Measurements from ENCODE around the gene CCDC13. TPM values are rescaled to one million over a fixed set of nuclear protein-coding genes. Genes with fewer than 3 reads are reported as not detected.

The CCDC13 gene
- total and polyA plus RNA-seq, 2 experiments from 2014 or later, result 0.22 to 1.1 TPM

DNA sequence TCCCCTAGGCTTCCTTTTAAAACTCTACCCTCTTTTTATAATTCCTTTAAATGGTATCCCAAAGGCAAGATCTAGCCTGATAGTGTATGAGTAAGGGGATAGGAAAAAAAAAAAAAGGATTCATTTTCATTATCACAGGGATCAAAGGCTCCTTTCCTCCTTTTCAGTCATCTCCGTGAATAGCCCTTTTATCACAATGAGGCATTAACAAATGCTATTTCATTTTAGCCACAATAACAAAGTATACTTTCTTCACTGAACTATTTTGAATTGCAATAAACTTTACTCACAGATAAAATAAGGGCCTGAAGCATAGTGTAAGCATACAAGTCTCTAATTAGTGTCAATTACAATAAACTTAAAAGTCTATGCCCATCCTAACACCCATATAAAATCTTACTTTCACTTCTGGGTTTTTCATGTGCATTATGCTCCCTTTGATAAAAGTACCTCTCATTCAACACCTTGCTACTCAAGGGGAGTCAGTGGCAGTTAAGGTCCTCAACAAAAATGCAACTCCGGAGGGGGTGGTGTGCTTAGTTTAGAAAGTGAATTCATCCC is 22.6 kb upstream of the CCDC13 start:
- Histone ChIP-seq H3K9me2 (ENCODE audit: insufficient read depth) (no peaks in the 10 kb centered on the region), H3K9me3 (ENCODE audit: low read depth) (no peaks in the 10 kb centered on the region), H3K4me2 (ENCODE audit: unreplicated experiment) (no peak overlapping the region), H3K27ac (no peak overlapping the region), H3K4me3 (no peak overlapping the region), H3K36me3 (ENCODE audit: low read depth) (no peaks in the 10 kb centered on the region), H3K9ac (no peak overlapping the region), H2AFZ (no peak overlapping the region), H3K27me3 (replicated peaks; ENCODE audit: insufficient read depth) (no peaks in the 10 kb centered on the region), H4K20me1 (ENCODE audit: insufficient read depth) (no peaks in the 10 kb centered on the region), H3K79me2 (ENCODE audit: insufficient read depth) (peaks cover 61% of the 10 kb centered on the region), H3F3A (ENCODE audit: insufficient read depth) (no peaks in the 10 kb centered on the region), H3K4me1 (ENCODE audit: insufficient read depth) (no peaks in the 10 kb centered on the region)
- in situ Hi-C loops (cut with MboI), result no loop called here
- 94 to 99% methylated on average over 2 of the region's 2 CpGs for WGBS, 2 experiments (ENCODE audit: low coverage in 1 of 2, low lambda C conversion rate in 2 of 2, missing lambda C conversion rate in 2 of 2)
- TF ChIP-seq EZH2phosphoT487 (IDR thresholded peaks at IDR 0.05; ENCODE audit: insufficient read depth, low read depth) (no peak), EZH2 (IDR thresholded peaks at IDR 0.05; ENCODE audit: insufficient read depth, poor library complexity, severe bottlenecking) (no peak)
- DNase-seq, result no peak

DNA sequence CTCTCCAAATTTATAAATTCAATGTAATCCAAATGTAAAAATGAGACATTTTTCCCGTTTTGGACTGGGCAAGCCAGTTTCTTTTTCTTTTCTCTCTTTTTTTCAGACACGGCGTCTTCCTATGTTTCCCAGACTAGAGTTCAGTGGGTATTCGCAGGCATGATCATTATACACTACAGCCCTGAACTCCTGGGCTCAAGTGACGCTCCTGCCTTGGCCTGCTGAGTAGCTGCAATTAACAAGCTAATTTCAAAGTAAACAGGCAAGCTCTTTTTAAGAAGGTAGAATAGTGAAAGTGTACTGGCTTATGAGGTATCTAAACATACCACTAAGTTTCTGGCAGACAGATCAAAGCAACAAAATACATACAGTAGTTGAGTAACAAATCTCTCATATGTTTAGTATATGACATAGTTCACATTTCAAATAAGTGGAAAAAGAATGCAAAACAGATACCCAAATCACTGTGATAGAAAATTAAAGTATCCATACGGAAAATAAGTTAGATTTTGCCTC is 17.7 kb upstream of the CCDC13 start:
- H3K4me1 ChIP-seq (ENCODE audit: insufficient read depth), result no peaks in the 10 kb centered on the region
- no peaks in the 10 kb centered on the region for H4K20me1 ChIP-seq (ENCODE audit: insufficient read depth)
- DNase-seq, result no peak
- H3K79me2 ChIP-seq (ENCODE audit: insufficient read depth), result peaks cover 70% of the 10 kb centered on the region
- no peak for TF ChIP-seq EZH2 (IDR thresholded peaks at IDR 0.05; ENCODE audit: insufficient read depth, poor library complexity, severe bottlenecking)
- no peak for TF ChIP-seq EZH2phosphoT487 (IDR thresholded peaks at IDR 0.05; ENCODE audit: insufficient read depth, low read depth)
- no peaks in the 10 kb centered on the region for H3K9me3 ChIP-seq (ENCODE audit: low read depth)
- H3K36me3 ChIP-seq (ENCODE audit: low read depth), result peaks cover 15% of the 10 kb centered on the region
- no peaks in the 10 kb centered on the region for H3F3A ChIP-seq (ENCODE audit: insufficient read depth)
- H3K4me3 ChIP-seq, result no peak overlapping the region
- WGBS, 2 experiments (ENCODE audit: low coverage in 1 of 2, low lambda C conversion rate in 2 of 2, missing lambda C conversion rate in 2 of 2), result 68% methylated on average over 6 of the region's 6 CpGs
- no peak overlapping the region for H3K4me2 ChIP-seq (ENCODE audit: unreplicated experiment)
- H3K27ac ChIP-seq, result no peak overlapping the region
- H2AFZ ChIP-seq, result no peak overlapping the region
- no peak overlapping the region for H3K9ac ChIP-seq
- H3K27me3 ChIP-seq (replicated peaks; ENCODE audit: insufficient read depth), result no peaks in the 10 kb centered on the region
- in situ Hi-C loops (cut with MboI), result no loop called here
- no peaks in the 10 kb centered on the region for H3K9me2 ChIP-seq (ENCODE audit: insufficient read depth)

DNA sequence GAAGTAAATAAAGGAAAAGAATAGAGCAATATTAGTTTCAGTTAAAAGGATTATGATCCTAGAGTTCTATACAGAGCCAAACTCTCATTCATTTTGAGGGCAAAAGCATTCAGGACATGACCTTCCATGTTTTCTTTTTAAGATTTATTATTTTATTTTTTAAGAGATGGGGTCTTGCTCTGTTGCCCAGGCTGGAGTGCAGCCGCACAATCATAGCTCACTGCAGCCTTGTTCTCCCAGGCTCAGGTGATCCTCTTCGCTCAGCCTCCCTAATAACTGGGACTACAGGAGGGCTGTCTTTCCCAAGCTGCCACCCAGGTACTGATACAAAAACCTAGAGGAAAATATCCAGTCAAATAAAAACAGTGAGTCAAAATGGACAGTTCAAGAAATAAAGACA is 13.6 kb upstream of the CCDC13 start:
- in situ Hi-C loops (cut with MboI), result no loop called here
- no peak for DNase-seq
- H3F3A ChIP-seq (ENCODE audit: insufficient read depth), result peaks cover 12% of the 10 kb centered on the region; the same call in 1 of the 2 replicates
- peaks cover 43% of the 10 kb centered on the region for H3K79me2 ChIP-seq (ENCODE audit: insufficient read depth)
- H3K4me3 ChIP-seq, result no peak overlapping the region
- H3K27me3 ChIP-seq (replicated peaks; ENCODE audit: insufficient read depth), result no peaks in the 10 kb centered on the region
- no peak overlapping the region for H2AFZ ChIP-seq
- WGBS, 2 experiments (ENCODE audit: low coverage in 1 of 2, low lambda C conversion rate in 2 of 2, missing lambda C conversion rate in 2 of 2), result 99 to 100% methylated on average over 2 of the region's 2 CpGs
- peaks cover 29% of the 10 kb centered on the region for H3K36me3 ChIP-seq (ENCODE audit: low read depth)
- no peak overlapping the region for H3K27ac ChIP-seq
- no peak overlapping the region for H3K4me2 ChIP-seq (ENCODE audit: unreplicated experiment)
- H3K9ac ChIP-seq, result no peak overlapping the region
- TF ChIP-seq EZH2 (IDR thresholded peaks at IDR 0.05; ENCODE audit: insufficient read depth, poor library complexity, severe bottlenecking), result no peak
- no peak for TF ChIP-seq EZH2phosphoT487 (IDR thresholded peaks at IDR 0.05; ENCODE audit: insufficient read depth, low read depth)
- H3K4me1 ChIP-seq (ENCODE audit: insufficient read depth), result no peaks in the 10 kb centered on the region
- no peaks in the 10 kb centered on the region for H3K9me2 ChIP-seq (ENCODE audit: insufficient read depth)
- no peaks in the 10 kb centered on the region for H4K20me1 ChIP-seq (ENCODE audit: insufficient read depth)
- H3K9me3 ChIP-seq (ENCODE audit: low read depth), result no peaks in the 10 kb centered on the region

DNA sequence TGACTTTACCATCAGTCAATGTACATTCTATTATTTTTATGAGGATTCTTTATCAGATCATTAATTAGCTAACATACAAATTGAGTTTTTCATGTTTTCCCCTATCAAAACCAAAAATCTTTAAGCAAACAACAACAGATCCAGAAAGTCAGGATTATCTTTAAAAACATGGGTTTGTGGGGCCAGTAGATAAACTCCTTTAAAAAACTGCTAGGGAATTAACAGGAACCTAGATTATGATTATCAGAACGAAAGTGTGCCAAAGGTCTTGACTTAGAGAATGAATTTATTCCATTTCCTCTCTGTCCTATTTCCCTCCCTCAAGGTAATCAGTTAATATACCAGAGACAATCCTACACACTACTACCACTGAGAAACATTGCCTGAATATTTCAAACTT is 13.2 kb upstream of the CCDC13 start:
- Histone ChIP-seq H3K4me1 (ENCODE audit: insufficient read depth) (no peaks in the 10 kb centered on the region), H3K79me2 (ENCODE audit: insufficient read depth) (peaks cover 39% of the 10 kb centered on the region), H3K9me3 (ENCODE audit: low read depth) (no peaks in the 10 kb centered on the region), H3F3A (ENCODE audit: insufficient read depth) (peaks cover 12% of the 10 kb centered on the region; the same call in 1 of the 2 replicates), H3K27me3 (replicated peaks; ENCODE audit: insufficient read depth) (no peaks in the 10 kb centered on the region), H3K4me3 (no peak overlapping the region), H3K36me3 (ENCODE audit: low read depth) (peaks cover 29% of the 10 kb centered on the region), H2AFZ (no peak overlapping the region), H3K9ac (no peak overlapping the region), H4K20me1 (ENCODE audit: insufficient read depth) (no peaks in the 10 kb centered on the region), H3K9me2 (ENCODE audit: insufficient read depth) (no peaks in the 10 kb centered on the region), H3K27ac (no peak overlapping the region), H3K4me2 (ENCODE audit: unreplicated experiment) (no peak overlapping the region)
- no peak for TF ChIP-seq EZH2 (IDR thresholded peaks at IDR 0.05; ENCODE audit: insufficient read depth, poor library complexity, severe bottlenecking)
- no peak for TF ChIP-seq EZH2phosphoT487 (IDR thresholded peaks at IDR 0.05; ENCODE audit: insufficient read depth, low read depth)
- no peak for DNase-seq
- 86 to 100% methylated on average over 1 of the region's 1 CpG for WGBS, 2 experiments (ENCODE audit: low coverage in 1 of 2, low lambda C conversion rate in 2 of 2, missing lambda C conversion rate in 2 of 2)
- in situ Hi-C loops (cut with MboI), result no loop called here

Measured in GM23248 (cell line).